Large intestine (tissue), 3 donors: ENCODE results near the gene FBXO8. TPM values are rescaled to one million over a fixed set of nuclear protein-coding genes. Genes with fewer than 3 reads are reported as not detected.

Experiments
- DNase-seq, 2 donors: peaks; one replicate each; pipeline versions ENCODE4 v3.0.0 to v3.0.0-alpha.2; 2013
- H3K27ac ChIP-seq: one replicate; pipeline ENCODE4 v1.5.1; 2013; ENCODE audit warnings: low read length
- H3K27me3 ChIP-seq: 2 replicates; pipeline ENCODE4 v1.6.1; 2013; ENCODE audit warnings: low read length; ENCODE audit not compliant: control insufficient read depth, insufficient read depth
- H3K36me3 ChIP-seq: 2 replicates; pipeline ENCODE4 v1.6.1; 2013; ENCODE audit warnings: low read length; ENCODE audit not compliant: control insufficient read depth, insufficient read depth
- H3K4me1 ChIP-seq: one replicate; pipeline ENCODE4 v1.6.1; 2013; ENCODE audit warnings: low read length; ENCODE audit not compliant: control insufficient read depth, insufficient read depth
- H3K4me3 ChIP-seq: one replicate; pipeline ENCODE4 v1.5.1; 2013; ENCODE audit warnings: low read length
- H3K9me3 ChIP-seq: one replicate; pipeline ENCODE4 v1.6.1; 2013; ENCODE audit warnings: mild to moderate bottlenecking, low read depth, low read length, moderate library complexity; ENCODE audit not compliant: control insufficient read depth
- WGBS: methylation state at CpG from one replicate; pipeline ENCODE4 v1.1.5; 2013; ENCODE audit warnings: low lambda C conversion rate; ENCODE audit not compliant: insufficient coverage; 5-methylcytosine and 5-hydroxymethylcytosine counted together
- polyA plus RNA-seq: library from polyadenylated mRNA; unstranded; fragments of 120-200 nt; gene quantifications from one replicate; pipeline ENCODE4 v1.2.1, GENCODE V29; 2013

The FBXO8 gene
- polyA plus RNA-seq, 1 donor: 21.1 TPM

- Histone ChIP-seq H3K27ac (no peak overlapping the region), H3K9me3 (no peaks in the 10 kb centered on the region), H3K4me1 (no peaks in the 10 kb centered on the region), H3K27me3 (peaks cover 23% of the 10 kb centered on the region), H3K4me3 (no peak overlapping the region), H3K36me3 (no peaks in the 10 kb centered on the region)
- WGBS: no CpG with 5 or more reads among the region's 1 CpG
- no peak for DNase-seq
Observed at GRCh38 chr4:174224550-174224949, 58.9 kb downstream of the FBXO8 start.

DNA sequence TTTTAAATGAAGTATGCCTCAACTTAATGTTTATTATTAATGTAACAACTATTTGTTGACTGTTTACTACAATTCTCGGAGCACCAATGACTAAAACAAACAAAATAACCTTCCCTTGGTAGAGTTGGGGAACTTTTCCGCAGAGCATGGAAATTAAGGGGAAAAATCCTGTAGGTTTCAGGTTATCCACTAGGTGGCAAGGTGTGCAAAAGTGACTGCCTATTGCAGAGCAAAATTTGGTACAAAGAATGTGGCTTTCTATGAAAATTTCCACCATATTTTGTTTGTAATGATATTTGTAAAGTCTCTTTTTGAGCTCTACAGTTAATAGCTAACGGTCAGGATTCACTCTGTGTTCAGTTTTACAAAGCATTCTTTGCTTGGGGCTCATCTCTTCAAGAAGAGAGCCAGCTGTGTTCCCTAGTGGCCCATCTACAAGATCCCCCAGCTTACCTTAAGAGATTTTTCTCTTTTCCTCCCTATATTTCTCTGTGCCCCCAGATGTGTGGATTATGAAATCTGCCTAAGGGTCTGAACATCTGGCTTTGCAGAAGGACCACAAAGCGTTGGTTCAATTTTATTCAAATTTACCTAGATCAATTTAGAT lies 61.1 kb downstream of the FBXO8 start:
- H3K4me3 ChIP-seq: no peak overlapping the region
- 80% methylated on average over 1 of the region's 4 CpGs for WGBS
- peak in 1 of 2 donors; percentile 11 for DNase-seq
- H3K27me3 ChIP-seq: peaks cover 40% of the 10 kb centered on the region
- no peak overlapping the region for H3K27ac ChIP-seq
- H3K36me3 ChIP-seq: no peaks in the 10 kb centered on the region
- no peaks in the 10 kb centered on the region for H3K9me3 ChIP-seq
- H3K4me1 ChIP-seq: peaks cover 13% of the 10 kb centered on the region

DNA sequence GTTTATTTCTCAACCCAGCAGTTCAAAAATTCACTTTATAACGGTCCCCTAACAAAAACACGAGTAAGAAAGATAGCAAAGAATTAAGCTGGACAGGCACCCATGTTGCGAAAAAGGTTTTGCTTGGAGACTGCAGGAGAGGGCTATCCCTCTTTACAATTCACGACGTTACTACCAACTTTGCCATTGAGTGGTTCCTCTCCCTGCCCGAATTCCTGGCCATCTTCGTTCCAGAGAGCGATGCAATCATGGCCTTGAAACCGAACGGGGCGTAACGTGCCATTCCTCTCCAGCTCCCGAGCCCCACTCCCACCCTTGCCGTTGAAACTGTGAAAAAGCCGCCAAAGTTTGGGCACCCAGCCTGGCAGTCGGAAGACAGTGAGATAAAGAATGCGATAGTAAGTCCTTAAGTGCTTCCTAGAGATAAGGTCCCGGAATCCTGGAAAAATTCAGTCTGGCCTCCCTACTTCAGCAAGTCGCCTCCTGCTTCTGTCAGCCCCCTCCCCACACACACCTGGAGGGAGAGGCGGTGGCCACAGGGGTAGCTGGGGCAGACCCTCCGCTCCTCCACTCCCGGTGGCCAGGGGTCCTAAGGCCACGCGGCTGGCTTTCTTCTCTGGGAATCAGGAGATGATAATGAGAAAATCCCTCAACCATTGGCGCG lies 65.2 kb downstream of the FBXO8 start:
- no CpG with 5 or more reads among the region's 26 CpGs for WGBS
- Histone ChIP-seq H3K27me3 (peaks cover 67% of the 10 kb centered on the region), H3K36me3 (no peaks in the 10 kb centered on the region), H3K4me3 (peak overlapping the region; percentile 25), H3K9me3 (peaks cover 4% of the 10 kb centered on the region), H3K4me1 (peaks cover 33% of the 10 kb centered on the region), H3K27ac (no peak overlapping the region)
- DNase-seq: no peak

- H3K27ac ChIP-seq: no peak overlapping the region
- H3K27me3 ChIP-seq: peaks cover 74% of the 10 kb centered on the region
- peak overlapping the region; percentile 25 for H3K4me3 ChIP-seq
- peaks cover 4% of the 10 kb centered on the region for H3K9me3 ChIP-seq
- peaks cover 33% of the 10 kb centered on the region for H3K4me1 ChIP-seq
- no peaks in the 10 kb centered on the region for H3K36me3 ChIP-seq
- 0% methylated on average over 1 of the region's 41 CpGs for WGBS
- no peak for DNase-seq
Observed at GRCh38 chr4:174217273-174218126, 66.0 kb downstream of the FBXO8 start.

- H3K4me1 ChIP-seq: peaks cover 33% of the 10 kb centered on the region
- no peak overlapping the region for H3K4me3 ChIP-seq
- no CpG with 5 or more reads among the region's 15 CpGs for WGBS
- DNase-seq: no peak
- H3K27ac ChIP-seq: no peak overlapping the region
- H3K9me3 ChIP-seq: peaks cover 4% of the 10 kb centered on the region
- H3K36me3 ChIP-seq: no peaks in the 10 kb centered on the region
- peaks cover 79% of the 10 kb centered on the region for H3K27me3 ChIP-seq
Observed at GRCh38 chr4:174216799-174217272, 66.6 kb downstream of the FBXO8 start.

GRCh38 chr4:174215961-174216680 lies 67.3 kb downstream of the FBXO8 start:
- peaks cover 33% of the 10 kb centered on the region for H3K4me1 ChIP-seq
- peaks cover 4% of the 10 kb centered on the region for H3K9me3 ChIP-seq
- no peak overlapping the region for H3K4me3 ChIP-seq
- H3K27me3 ChIP-seq: peaks cover 81% of the 10 kb centered on the region
- no peak for DNase-seq
- no peak overlapping the region for H3K27ac ChIP-seq
- H3K36me3 ChIP-seq: no peaks in the 10 kb centered on the region
- 0% methylated on average over 2 of the region's 11 CpGs for WGBS

- no peaks in the 10 kb centered on the region for H3K36me3 ChIP-seq
- peaks cover 4% of the 10 kb centered on the region for H3K9me3 ChIP-seq
- peaks cover 33% of the 10 kb centered on the region for H3K4me1 ChIP-seq
- peaks cover 88% of the 10 kb centered on the region for H3K27me3 ChIP-seq
- DNase-seq: no peak
- no peak overlapping the region for H3K27ac ChIP-seq
- 4% methylated on average over 4 of the region's 5 CpGs for WGBS
- H3K4me3 ChIP-seq: no peak overlapping the region
Observed at GRCh38 chr4:174215057-174215456, 68.4 kb downstream of the FBXO8 start.

GRCh38 chr4:174214101-174214878 lies 69.2 kb downstream of the FBXO8 start:
- peaks cover 88% of the 10 kb centered on the region for H3K27me3 ChIP-seq
- H3K27ac ChIP-seq: no peak overlapping the region

GRCh38 chr4:174213731-174214100 lies 69.8 kb downstream of the FBXO8 start:
- Histone ChIP-seq H3K36me3 (no peaks in the 10 kb centered on the region), H3K27ac (no peak overlapping the region), H3K4me3 (peak overlapping the region; percentile 27), H3K9me3 (peaks cover 4% of the 10 kb centered on the region), H3K4me1 (peaks cover 33% of the 10 kb centered on the region), H3K27me3 (peaks cover 84% of the 10 kb centered on the region)
- WGBS: 20% methylated on average over 1 of the region's 16 CpGs
- no peak for DNase-seq

More at GRCh38 chr4:174214101-174214878, 69.2 kb downstream of the FBXO8 start:
- no peaks in the 10 kb centered on the region for H3K36me3 ChIP-seq
- peaks cover 4% of the 10 kb centered on the region for H3K9me3 ChIP-seq
- WGBS: 0% methylated on average over 1 of the region's 47 CpGs
- peak overlapping the region; percentile 27 for H3K4me3 ChIP-seq
- peaks cover 33% of the 10 kb centered on the region for H3K4me1 ChIP-seq
- peak in 1 of 2 donors; percentile 42 for DNase-seq
